GM18508 (cell line): ENCODE data around the gene KCNH1.

Source experiments
- ATAC-seq: cut with Tn5 transposase; IDR thresholded peaks from one replicate; pipeline ENCODE4 v1.9.1; 2021; ENCODE audit warnings: moderate number of reproducible peaks; ENCODE audit not compliant: insufficient read depth, unreplicated experiment

The KCNH1 gene

GRCh38 chr1:210698661-210699060 lies 435.3 kb downstream of the KCNH1 start:
- no peak for ATAC-seq

- no peak for ATAC-seq
These were observed 436.8 kb downstream of the KCNH1 start for GRCh38 chr1:210697185-210697584.

- ATAC-seq: peak; percentile 95
These were observed 437.2 kb downstream of the KCNH1 start for GRCh38 chr1:210696709-210697108.

GRCh38 chr1:210695026-210695425 lies 438.9 kb downstream of the KCNH1 start:
- ATAC-seq: no peak

GRCh38 chr1:210692796-210693195 lies 441.2 kb downstream of the KCNH1 start:
- ATAC-seq: no peak

GRCh38 chr1:210691039-210691610 lies 442.8 kb downstream of the KCNH1 start:
- no peak for ATAC-seq

GRCh38 chr1:210690236-210690635 lies 443.7 kb downstream of the KCNH1 start:
- ATAC-seq: no peak

GRCh38 chr1:210689826-210690225 lies 444.1 kb downstream of the KCNH1 start:
- ATAC-seq: no peak

GRCh38 chr1:210688512-210689234 lies 445.3 kb downstream of the KCNH1 start:
- ATAC-seq: no peak

GRCh38 chr1:210687582-210688279 lies 446.2 kb downstream of the KCNH1 start:
- no peak for ATAC-seq

GRCh38 chr1:210686841-210687240 lies 447.1 kb downstream of the KCNH1 start:
- ATAC-seq: no peak

- no peak for ATAC-seq
These were observed 448.7 kb downstream of the KCNH1 start for GRCh38 chr1:210685295-210685650.

- ATAC-seq: peak; percentile 73
These were observed 449.3 kb downstream of the KCNH1 start for GRCh38 chr1:210684466-210685294.

GRCh38 chr1:210683403-210684047 lies 450.4 kb downstream of the KCNH1 start:
- no peak for ATAC-seq

- ATAC-seq: no peak
These were observed 452.8 kb downstream of the KCNH1 start for GRCh38 chr1:210681158-210681557.

- ATAC-seq: no peak
These were observed 455.6 kb downstream of the KCNH1 start for GRCh38 chr1:210678306-210678705.

GRCh38 chr1:210677533-210677932 lies 456.4 kb downstream of the KCNH1 start:
- no peak for ATAC-seq

GRCh38 chr1:210676539-210676938 lies 457.4 kb downstream of the KCNH1 start:
- ATAC-seq: no peak

- no peak for ATAC-seq
These were observed 459.8 kb downstream of the KCNH1 start for GRCh38 chr1:210674151-210674550.

GRCh38 chr1:210669951-210670350 lies 464.0 kb downstream of the KCNH1 start:
- no peak for ATAC-seq
